ENCODE results near the gene AOC1.

DNA sequence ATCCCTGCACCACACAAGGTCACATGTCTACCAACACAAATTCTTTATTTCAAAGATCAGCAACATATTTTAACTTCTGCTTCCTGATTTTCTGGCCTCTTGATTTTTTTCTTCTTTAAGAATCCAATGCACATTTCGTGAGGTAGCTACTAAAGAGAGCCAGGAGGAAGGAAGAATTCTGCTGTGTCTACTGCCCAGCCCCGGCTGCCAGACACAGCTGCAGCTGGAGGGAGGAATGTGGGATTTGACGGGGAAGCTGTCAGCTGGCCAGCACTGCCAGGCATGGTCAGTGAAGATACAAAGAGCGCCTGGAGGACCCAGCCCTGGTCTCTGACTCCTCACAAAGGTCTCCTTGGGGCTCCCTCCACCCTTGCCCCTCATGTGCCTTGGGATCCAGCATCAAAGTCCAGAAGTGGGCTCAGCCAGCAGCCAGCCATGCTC, 6.9 kb upstream of the AOC1 start:
- TF ChIP-seq EZH2phosphoT487 (IDR thresholded peaks at IDR 0.05; ENCODE audit: insufficient read depth, low read depth) (no peak), EZH2 (IDR thresholded peaks at IDR 0.05; ENCODE audit: insufficient read depth, poor library complexity, severe bottlenecking) (no peak)

Measured in GM23248 (cell line).